Kidney epithelial cell (primary cell): ENCODE results near the gene CUBN. TPM values are rescaled to one million over a fixed set of nuclear protein-coding genes. Genes with fewer than 3 reads are reported as not detected.

Source experiments
- DNase-seq: peaks from one replicate; pipeline ENCODE4 v3.0.0-alpha.2; 2010; ENCODE audit warnings: low read depth
- H3K27me3 ChIP-seq: 2 replicates; pipeline ENCODE4 v1.6.0; 2011; ENCODE audit warnings: low read length; ENCODE audit not compliant: control insufficient read depth, insufficient read depth
- H3K36me3 ChIP-seq: 2 replicates; pipeline ENCODE4 v1.5.1; 2011; ENCODE audit warnings: low read length; ENCODE audit not compliant: control insufficient read depth, insufficient read depth
- H3K4me3 ChIP-seq: 2 replicates; pipeline ENCODE4 v1.5.1; 2011; ENCODE audit warnings: low read depth, mild to moderate bottlenecking, control low read depth, low read length
- CTCF ChIP-seq: IDR thresholded peaks from 2 replicates; pipeline ENCODE4 v1.5.1; 2011; ENCODE audit warnings: mild to moderate bottlenecking, moderate library complexity, low read length, control low read depth, inconsistent platforms; ENCODE audit not compliant: insufficient read depth, poor library complexity, severe bottlenecking
- total RNA-seq: library from RNA; depleted of rRNA; stranded (reverse); fragments of >200 nt; gene quantifications from 2 replicates; pipeline ENCODE4 v1.2.3, GENCODE V29; 2015

CUBN gene
- total RNA-seq, 1 donor from 2014 or later: 1.3 TPM

- no peak for TF ChIP-seq CTCF
- Histone ChIP-seq H3K36me3 (no peaks in the 10 kb centered on the region), H3K27me3 (no peaks in the 10 kb centered on the region), H3K4me3 (no peak overlapping the region)
- no peak for DNase-seq
Measured at GRCh38 chr10:16952080-16952479, 177.5 kb downstream of the CUBN start.

- TF ChIP-seq CTCF: no peak
- DNase-seq: peak; percentile 65
- no peak overlapping the region for H3K4me3 ChIP-seq
Measured at GRCh38 chr10:16950656-16951601, 178.7 kb downstream of the CUBN start.

GRCh38 chr10:16949816-16950215 is 179.8 kb downstream of the CUBN start:
- DNase-seq: no peak
- no peak for TF ChIP-seq CTCF
- Histone ChIP-seq H3K36me3 (no peaks in the 10 kb centered on the region), H3K4me3 (no peak overlapping the region), H3K27me3 (no peaks in the 10 kb centered on the region)

More at GRCh38 chr10:16950656-16951601, 178.7 kb downstream of the CUBN start:
- Histone ChIP-seq H3K36me3 (no peaks in the 10 kb centered on the region), H3K27me3 (no peaks in the 10 kb centered on the region)

- Histone ChIP-seq H3K4me3 (no peak overlapping the region), H3K27me3 (no peaks in the 10 kb centered on the region), H3K36me3 (no peaks in the 10 kb centered on the region)
- no peak for DNase-seq
- TF ChIP-seq CTCF: no peak
Measured at GRCh38 chr10:16948361-16948760, 181.2 kb downstream of the CUBN start.

- Histone ChIP-seq H3K36me3 (no peaks in the 10 kb centered on the region), H3K4me3 (no peak overlapping the region), H3K27me3 (no peaks in the 10 kb centered on the region)
- no peak for DNase-seq
- no peak for TF ChIP-seq CTCF
Measured at GRCh38 chr10:16947069-16947468, 182.5 kb downstream of the CUBN start.
